ENCODE data around the gene SFT2D3.

SFT2D3 gene

GRCh38 chr2:127754186-127754585 is 52.9 kb downstream of the SFT2D3 start:
- DNase-seq: no peak
